ENCODE measurements around the gene FCN3.
A peak's percentile ranks its signal among the peaks of the same experiment; 100 is the strongest.

Gene FCN3

GRCh38 chr1:27374362-27375086, at the start of gene FCN3:
TSS of gene FCN3 (minus strand) at chr1:27374824. CDS start at chr1:27374818, 6 bp downstream.
- TF ChIP-seq CTCF (IDR thresholded peaks at IDR 0.05; ENCODE audit: borderline replicate concordance, insufficient read depth, low read depth, low read length) = no peak
- H3K4me3 ChIP-seq (ENCODE audit: low read depth, low read length) = no peak within 1 kb of the TSS

- no peak overlapping the region for H3K4me3 ChIP-seq (ENCODE audit: low read depth, low read length)
- no peak for TF ChIP-seq CTCF (IDR thresholded peaks at IDR 0.05; ENCODE audit: borderline replicate concordance, insufficient read depth, low read depth, low read length)
These were observed 49.1 kb upstream of the FCN3 start for GRCh38 chr1:27423709-27424108.

- no peak overlapping the region for H3K4me3 ChIP-seq (ENCODE audit: low read depth, low read length)
- TF ChIP-seq CTCF (IDR thresholded peaks at IDR 0.05; ENCODE audit: borderline replicate concordance, insufficient read depth, low read depth, low read length) = no peak
These were observed 43.9 kb upstream of the FCN3 start for GRCh38 chr1:27418326-27419185.

GRCh38 chr1:27417713-27418112, 43.1 kb upstream of the FCN3 start:
- H3K4me3 ChIP-seq (ENCODE audit: low read depth, low read length) = no peak overlapping the region
- TF ChIP-seq CTCF (IDR thresholded peaks at IDR 0.05; ENCODE audit: borderline replicate concordance, insufficient read depth, low read depth, low read length) = no peak

- TF ChIP-seq CTCF (IDR thresholded peaks at IDR 0.05; ENCODE audit: borderline replicate concordance, insufficient read depth, low read depth, low read length) = peak; percentile 70
- no peak overlapping the region for H3K4me3 ChIP-seq (ENCODE audit: low read depth, low read length)
These were observed 41.9 kb upstream of the FCN3 start for GRCh38 chr1:27416387-27417111.

GRCh38 chr1:27414091-27414490, 39.5 kb upstream of the FCN3 start:
- H3K4me3 ChIP-seq (ENCODE audit: low read depth, low read length) = no peak overlapping the region
- TF ChIP-seq CTCF (IDR thresholded peaks at IDR 0.05; ENCODE audit: borderline replicate concordance, insufficient read depth, low read depth, low read length) = no peak

All from GM12875 (cell line).